ENCODE data around the gene FICD. TPM values are rescaled to one million over a fixed set of nuclear protein-coding genes. Genes with fewer than 3 reads are reported as not detected.
A peak's percentile ranks its signal among the peaks of the same experiment; 100 is the strongest.
"Not testable (repeated sequence)": the region's sequence is repeated elsewhere in the genome, so short reads cannot be mapped to it uniquely, and the experiment has no call there.

FICD gene
- total and polyA plus RNA-seq, 3 experiments from 2014 or later: 5.2 to 5.9 (median 5.8) TPM

DNA sequence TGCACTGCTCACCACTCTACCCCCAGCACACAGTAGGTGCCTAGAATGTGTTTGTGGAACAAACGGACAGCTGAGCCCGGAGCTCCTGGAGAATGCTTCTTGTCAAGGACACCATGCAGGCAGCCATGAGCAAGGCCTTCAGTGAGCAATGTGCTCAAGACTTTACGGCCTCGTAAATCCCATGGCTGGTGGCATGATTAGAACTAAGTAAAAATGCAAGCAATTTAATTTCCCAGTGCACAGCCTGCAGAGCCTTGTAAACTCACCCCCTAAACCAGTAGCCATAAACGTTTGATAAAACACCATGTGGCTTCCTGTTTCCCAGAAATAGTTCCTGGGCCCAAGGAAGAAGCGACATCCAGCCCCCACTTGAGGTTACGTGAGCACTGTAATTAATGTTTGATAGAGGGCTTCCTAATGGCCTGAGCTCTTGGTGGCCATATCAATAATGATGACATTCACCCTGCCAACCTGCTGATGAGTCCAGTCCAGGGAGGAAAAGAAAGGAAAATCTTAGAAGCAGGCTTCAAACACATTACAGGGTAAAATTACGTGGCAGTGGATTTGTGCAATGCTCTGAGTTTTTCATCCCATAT, 36.4 kb upstream of the FICD start:
- H3K27me3 Mint-ChIP-seq: peaks cover 24 to 55% of the 10 kb centered on the region in 2 donors
- ChIA-PET POLR2A (no interaction called here), CTCF (no interaction called here)
- Histone ChIP-seq H3K36me3 (ENCODE audit: insufficient read depth, low read length) (no peaks in the 10 kb centered on the region), H3K9me3 (ENCODE audit: low read length) (no peaks in the 10 kb centered on the region), H3K4me1 (ENCODE audit: insufficient read depth, low read length) (no peaks in the 10 kb centered on the region), H3K4me3 (ENCODE audit: low read length) (no peak overlapping the region), H3K27ac (ENCODE audit: low read depth, low read length) (no peak overlapping the region), H3K27me3 (ENCODE audit: insufficient read depth, low read length, poor library complexity, severe bottlenecking) (no peaks in the 10 kb centered on the region)
- H3K36me3 Mint-ChIP-seq: no peaks in the 10 kb centered on the region
- no peak overlapping the region for H3K27ac Mint-ChIP-seq
- H3K4me3 Mint-ChIP-seq: no peak overlapping the region
- H3K4me1 Mint-ChIP-seq: no peaks in the 10 kb centered on the region
- peaks cover 0 to 2% (median 0%) of the 10 kb centered on the region in 5 donors for H3K9me3 Mint-ChIP-seq
- no peak for DNase-seq

DNA sequence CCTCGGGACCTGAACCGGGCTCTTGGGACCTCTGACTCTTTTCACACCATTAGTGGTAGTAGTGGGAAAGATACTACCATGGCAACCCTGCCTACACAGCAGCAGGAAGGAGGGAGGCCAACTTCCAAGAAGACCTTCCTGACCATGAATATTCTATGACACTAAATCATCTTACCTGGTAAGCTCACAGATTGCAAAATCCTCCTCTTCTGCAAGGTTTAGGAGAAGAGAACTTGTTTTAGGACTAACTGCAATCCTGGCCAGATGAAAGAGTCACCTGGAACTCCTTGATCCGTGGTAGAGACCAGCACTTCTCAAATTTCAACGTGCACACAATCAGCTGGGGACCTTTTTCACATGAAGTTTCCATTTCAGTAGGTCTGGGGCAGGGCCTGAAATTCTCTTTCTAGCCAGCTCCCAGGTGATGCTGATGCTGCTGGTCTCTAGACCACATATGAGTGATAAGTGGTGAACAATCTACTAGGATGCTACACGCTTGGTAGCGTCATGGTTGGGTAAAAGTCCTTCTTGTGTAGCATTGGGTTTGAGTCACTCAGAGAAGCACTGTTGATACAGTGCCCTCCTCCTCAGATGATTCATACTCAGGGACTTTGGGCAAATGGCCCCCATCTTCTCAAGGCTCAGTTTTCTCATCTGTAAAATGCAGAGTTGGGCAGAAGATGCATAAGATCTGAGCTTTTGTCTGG, 35.6 kb upstream of the FICD start:
- Histone ChIP-seq H3K4me1 (ENCODE audit: insufficient read depth, low read length) (no peaks in the 10 kb centered on the region), H3K27ac (ENCODE audit: low read depth, low read length) (no peak overlapping the region), H3K9me3 (ENCODE audit: low read length) (no peaks in the 10 kb centered on the region), H3K27me3 (ENCODE audit: insufficient read depth, low read length, poor library complexity, severe bottlenecking) (no peaks in the 10 kb centered on the region), H3K4me3 (ENCODE audit: low read length) (no peak overlapping the region), H3K36me3 (ENCODE audit: insufficient read depth, low read length) (no peaks in the 10 kb centered on the region)
- POLR2A ChIA-PET: no interaction called here
- Mint-ChIP-seq H3K4me3 (no peak overlapping the region), H3K4me1 (no peaks in the 10 kb centered on the region), H3K27ac (no peak overlapping the region), H3K9me3 (peaks cover 0 to 2% (median 0%) of the 10 kb centered on the region in 5 donors), H3K27me3 (peaks cover 21 to 61% of the 10 kb centered on the region in 2 donors), H3K36me3 (no peaks in the 10 kb centered on the region)
- no peak for DNase-seq
- CTCF ChIA-PET: no interaction called here

DNA sequence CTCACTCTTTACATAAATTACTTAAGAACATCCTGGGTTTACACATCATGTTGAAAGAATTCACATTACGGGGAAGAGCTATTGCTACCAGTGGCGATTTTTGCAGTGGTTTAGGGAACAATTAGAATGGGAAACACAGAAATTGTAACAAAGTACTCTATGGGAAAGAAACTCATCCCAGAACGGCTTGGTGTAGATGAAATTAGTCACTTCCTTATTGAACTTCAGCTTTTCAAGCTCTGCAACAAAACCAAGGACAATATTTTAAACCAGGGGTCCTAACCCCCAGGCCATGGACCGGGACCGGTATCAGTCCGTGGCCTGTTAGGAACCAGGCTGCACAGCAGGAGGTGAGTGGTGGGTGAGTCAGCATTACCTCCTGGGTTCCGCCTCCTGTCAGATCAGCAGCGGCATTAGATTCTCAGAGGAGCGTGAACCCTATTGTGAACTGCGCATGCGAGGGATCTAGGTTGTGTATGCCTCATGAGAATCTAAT, 32.3 kb upstream of the FICD start:
- Mint-ChIP-seq H3K36me3 (peaks cover 0 to 7% (median 2%) of the 10 kb centered on the region in 3 donors), H3K27ac (no peak overlapping the region), H3K4me1 (no peaks in the 10 kb centered on the region), H3K27me3 (peaks cover 40 to 72% of the 10 kb centered on the region in 2 donors), H3K9me3 (peaks cover 7 to 13% (median 7%) of the 10 kb centered on the region in 5 donors), H3K4me3 (no peak overlapping the region)
- Histone ChIP-seq H3K27ac (ENCODE audit: low read depth, low read length) (no peak overlapping the region), H3K4me1 (ENCODE audit: insufficient read depth, low read length) (no peaks in the 10 kb centered on the region), H3K9me3 (ENCODE audit: low read length) (no peaks in the 10 kb centered on the region), H3K36me3 (ENCODE audit: insufficient read depth, low read length) (no peaks in the 10 kb centered on the region), H3K27me3 (ENCODE audit: insufficient read depth, low read length, poor library complexity, severe bottlenecking) (no peaks in the 10 kb centered on the region), H3K4me3 (ENCODE audit: low read length) (no peak overlapping the region)
- ChIA-PET POLR2A (no interaction called here), CTCF (no interaction called here)
- no peak for DNase-seq

DNA sequence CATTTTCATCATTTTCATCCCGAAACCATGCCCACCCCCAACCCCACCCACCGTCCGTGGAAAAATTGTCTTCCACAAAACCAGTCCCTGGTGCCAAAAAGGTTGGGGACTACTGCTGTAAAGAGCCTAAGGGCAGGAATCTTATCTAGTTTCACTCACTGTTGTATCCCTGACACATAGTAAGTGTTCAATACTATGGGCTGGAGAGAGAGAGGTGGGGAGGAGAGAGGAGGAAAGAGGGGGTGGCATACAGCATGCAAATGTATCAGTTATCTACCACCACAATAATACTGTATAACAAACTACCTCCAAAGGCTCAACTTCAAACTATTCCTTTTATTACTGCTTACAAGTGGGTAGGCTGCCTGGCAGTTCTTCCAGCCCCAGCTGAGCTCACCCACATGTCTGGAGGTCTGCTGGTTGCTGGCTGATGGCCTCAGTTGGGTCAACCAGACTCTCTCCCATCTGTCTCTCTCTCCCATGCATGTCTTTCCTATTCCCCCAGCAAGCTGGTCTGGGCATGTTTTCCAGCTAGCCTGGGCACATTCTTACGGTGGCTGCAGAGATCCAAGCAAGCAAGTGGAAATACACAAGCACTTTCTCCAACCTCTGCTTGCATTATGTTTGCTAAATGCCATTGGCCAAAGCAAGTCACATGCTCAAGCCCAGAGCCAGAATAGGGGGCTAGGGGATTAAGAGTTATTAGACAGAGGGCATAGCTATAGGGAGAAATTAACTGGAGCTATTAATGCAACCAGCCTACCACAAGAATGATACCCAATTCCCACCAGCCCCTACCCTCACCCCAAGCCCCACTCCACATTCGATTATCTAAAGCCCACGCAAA, 31.6 kb upstream of the FICD start:
- DNase-seq: no peak
- peaks cover 45 to 75% of the 10 kb centered on the region in 2 donors for H3K27me3 Mint-ChIP-seq
- Histone ChIP-seq H3K9me3 (ENCODE audit: low read length) (no peaks in the 10 kb centered on the region), H3K4me1 (ENCODE audit: insufficient read depth, low read length) (no peaks in the 10 kb centered on the region), H3K36me3 (ENCODE audit: insufficient read depth, low read length) (no peaks in the 10 kb centered on the region), H3K27me3 (ENCODE audit: insufficient read depth, low read length, poor library complexity, severe bottlenecking) (no peaks in the 10 kb centered on the region), H3K27ac (ENCODE audit: low read depth, low read length) (no peak overlapping the region), H3K4me3 (ENCODE audit: low read length) (no peak overlapping the region)
- H3K9me3 Mint-ChIP-seq: peaks cover 7 to 13% (median 8%) of the 10 kb centered on the region in 5 donors
- CTCF ChIA-PET: no interaction called here
- no peak overlapping the region for H3K4me3 Mint-ChIP-seq
- no peaks in the 10 kb centered on the region for H3K4me1 Mint-ChIP-seq
- H3K27ac Mint-ChIP-seq: peak overlapping the region in 1 of 8 donors; percentile 3
- peaks cover 0 to 12% (median 2%) of the 10 kb centered on the region in 3 donors for H3K36me3 Mint-ChIP-seq
- POLR2A ChIA-PET: no interaction called here

DNA sequence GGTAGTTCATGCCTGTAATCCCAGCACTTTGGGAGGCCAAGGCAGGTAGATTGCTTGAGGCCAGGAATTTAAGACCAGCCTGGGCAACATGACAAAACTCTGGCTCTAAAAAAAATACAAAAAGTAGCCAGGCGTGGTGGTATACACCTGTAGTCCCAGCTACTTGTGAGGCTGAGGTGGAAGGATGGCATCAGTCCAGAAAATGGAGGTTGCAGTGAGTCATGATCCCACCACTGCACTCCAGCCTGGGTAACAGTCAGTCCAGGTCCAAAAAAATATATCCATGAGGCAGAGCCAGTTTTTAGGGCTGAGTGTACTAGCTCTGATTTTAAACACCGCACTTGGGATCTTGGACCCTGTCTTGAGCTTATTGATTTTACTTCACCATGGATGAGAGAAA, 30.6 kb upstream of the FICD start:
- Histone ChIP-seq H3K27me3 (ENCODE audit: insufficient read depth, low read length, poor library complexity, severe bottlenecking) (no peaks in the 10 kb centered on the region), H3K4me1 (ENCODE audit: insufficient read depth, low read length) (no peaks in the 10 kb centered on the region), H3K9me3 (ENCODE audit: low read length) (no peaks in the 10 kb centered on the region), H3K4me3 (ENCODE audit: low read length) (no peak overlapping the region), H3K36me3 (ENCODE audit: insufficient read depth, low read length) (no peaks in the 10 kb centered on the region), H3K27ac (ENCODE audit: low read depth, low read length) (no peak overlapping the region)
- Mint-ChIP-seq H3K27me3 (peaks cover 46 to 73% of the 10 kb centered on the region in 2 donors), H3K4me1 (no peaks in the 10 kb centered on the region), H3K9me3 (peaks cover 7 to 13% (median 8%) of the 10 kb centered on the region in 5 donors), H3K36me3 (peaks cover 0 to 14% (median 2%) of the 10 kb centered on the region in 3 donors), H3K4me3 (no peak overlapping the region), H3K27ac (no peak overlapping the region)
- DNase-seq: no peak
- ChIA-PET POLR2A (no interaction called here), CTCF (no interaction called here)

DNA sequence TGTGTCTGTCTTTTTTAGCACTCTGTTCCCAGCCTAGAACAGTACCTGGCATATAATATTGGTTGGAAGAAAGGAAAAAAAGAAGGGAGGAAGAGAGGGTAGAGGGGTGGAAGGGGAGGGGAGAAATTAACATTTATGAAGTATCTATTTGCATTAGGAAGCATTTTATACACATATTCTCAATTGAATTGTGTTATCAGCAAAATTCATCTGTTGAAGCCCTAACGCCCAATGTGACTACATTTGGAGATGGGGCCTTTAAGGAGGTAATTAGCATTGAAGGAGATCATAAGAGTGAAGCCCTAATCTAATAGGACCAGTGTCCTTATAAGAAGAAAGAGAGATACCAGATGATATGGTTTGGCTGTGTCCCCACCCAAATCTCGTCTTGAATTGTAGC, 30.2 kb upstream of the FICD start:
- Mint-ChIP-seq H3K9me3 (peaks cover 7 to 13% (median 8%) of the 10 kb centered on the region in 5 donors), H3K4me3 (no peak overlapping the region), H3K36me3 (peaks cover 0 to 14% (median 2%) of the 10 kb centered on the region in 3 donors), H3K27ac (no peak overlapping the region), H3K4me1 (no peaks in the 10 kb centered on the region), H3K27me3 (peaks cover 46 to 73% of the 10 kb centered on the region in 2 donors)
- CTCF ChIA-PET: no interaction called here
- Histone ChIP-seq H3K36me3 (ENCODE audit: insufficient read depth, low read length) (no peaks in the 10 kb centered on the region), H3K27me3 (ENCODE audit: insufficient read depth, low read length, poor library complexity, severe bottlenecking) (no peaks in the 10 kb centered on the region), H3K9me3 (ENCODE audit: low read length) (no peaks in the 10 kb centered on the region), H3K4me1 (ENCODE audit: insufficient read depth, low read length) (no peaks in the 10 kb centered on the region), H3K4me3 (ENCODE audit: low read length) (no peak overlapping the region), H3K27ac (ENCODE audit: low read depth, low read length) (no peak overlapping the region)
- DNase-seq: no peak
- POLR2A ChIA-PET: no interaction called here

DNA sequence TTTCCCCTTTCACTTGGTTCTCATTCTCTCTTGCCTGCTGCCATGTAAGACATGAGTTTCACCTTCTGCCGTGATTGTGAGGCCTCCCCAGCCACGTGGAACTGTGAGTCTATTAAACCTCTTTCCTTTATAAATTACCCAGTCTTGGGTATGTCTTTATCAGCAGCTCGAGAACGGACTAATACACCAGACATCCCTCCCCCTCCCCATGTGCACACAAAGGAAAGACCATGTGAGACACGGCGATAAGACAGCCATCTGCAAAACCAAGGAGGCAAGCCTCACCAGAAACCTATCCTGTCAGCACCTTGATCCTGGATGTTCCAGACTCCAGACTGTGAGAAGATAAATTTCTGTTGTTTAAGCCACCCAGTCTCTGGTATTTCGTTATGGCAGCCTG, 29.7 kb upstream of the FICD start:
- H3K4me3 ChIP-seq (ENCODE audit: low read length); CTCF ChIA-PET; DNase-seq; H3K4me1 Mint-ChIP-seq; H3K4me3 Mint-ChIP-seq; POLR2A ChIA-PET; H3K36me3 ChIP-seq (ENCODE audit: insufficient read depth, low read length); H3K27me3 ChIP-seq (ENCODE audit: insufficient read depth, low read length, poor library complexity, severe bottlenecking); H3K9me3 ChIP-seq (ENCODE audit: low read length); H3K4me1 ChIP-seq (ENCODE audit: insufficient read depth, low read length); H3K27ac ChIP-seq (ENCODE audit: low read depth, low read length); H3K27ac Mint-ChIP-seq: not testable (repeated sequence)
- Mint-ChIP-seq H3K36me3 (peaks cover 0 to 14% (median 2%) of the 10 kb centered on the region in 3 donors), H3K9me3 (peaks cover 7 to 13% (median 8%) of the 10 kb centered on the region in 5 donors), H3K27me3 (peaks cover 46 to 73% of the 10 kb centered on the region in 2 donors)

DNA sequence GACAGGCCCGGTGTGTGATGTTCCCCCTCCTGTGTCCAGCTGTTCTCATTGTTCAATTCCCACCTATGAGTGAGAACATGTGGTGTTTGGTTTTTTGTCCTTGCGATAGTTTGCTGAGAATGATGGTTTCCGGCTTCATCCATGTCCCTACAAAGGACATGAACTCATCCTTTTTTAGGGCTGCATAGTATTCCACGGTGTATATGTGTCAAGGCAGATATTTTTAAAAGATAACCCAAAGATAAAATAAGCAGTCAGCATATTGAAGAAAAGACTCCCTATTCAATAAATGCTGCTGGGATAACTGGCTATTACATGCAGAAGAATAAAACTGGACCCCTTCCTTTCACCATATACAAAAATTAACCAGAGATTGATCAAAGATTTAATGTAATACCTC, 28.0 kb upstream of the FICD start:
- H3K4me3 ChIP-seq (ENCODE audit: low read length); DNase-seq; H3K27me3 ChIP-seq (ENCODE audit: insufficient read depth, low read length, poor library complexity, severe bottlenecking); POLR2A ChIA-PET; H3K27ac Mint-ChIP-seq; H3K36me3 ChIP-seq (ENCODE audit: insufficient read depth, low read length); H3K4me1 Mint-ChIP-seq; H3K4me1 ChIP-seq (ENCODE audit: insufficient read depth, low read length); H3K4me3 Mint-ChIP-seq; H3K9me3 ChIP-seq (ENCODE audit: low read length); CTCF ChIA-PET; H3K27ac ChIP-seq (ENCODE audit: low read depth, low read length): not testable (repeated sequence)
- peaks cover 0 to 14% (median 2%) of the 10 kb centered on the region in 3 donors for H3K36me3 Mint-ChIP-seq
- H3K9me3 Mint-ChIP-seq: peaks cover 7 to 13% (median 8%) of the 10 kb centered on the region in 5 donors
- peaks cover 42 to 69% of the 10 kb centered on the region in 2 donors for H3K27me3 Mint-ChIP-seq
